ENCODE data around the gene NUAK1.

Gene NUAK1

DNA sequence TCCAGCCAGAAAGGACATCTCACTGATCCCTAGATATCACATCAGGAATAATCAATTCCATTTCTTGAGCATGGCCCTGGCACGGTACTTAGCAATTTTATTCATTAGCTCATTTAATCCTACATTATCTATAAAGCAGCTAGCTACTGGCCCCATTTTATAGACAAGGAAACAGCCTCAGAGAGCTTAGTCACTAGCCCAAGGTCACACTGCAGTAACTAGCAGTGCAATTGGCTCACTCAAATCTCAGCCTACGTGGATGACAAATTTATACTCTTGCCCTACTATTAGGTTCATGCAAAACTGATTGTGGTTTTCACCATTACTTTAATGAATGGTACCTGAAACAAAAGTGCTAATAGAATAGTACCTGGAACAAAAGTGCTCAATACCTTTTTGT lies 41.7 kb downstream of the NUAK1 start:
- peaks cover 7% of the 10 kb centered on the region for H3K27me3 Mint-ChIP-seq
- H3K36me3 Mint-ChIP-seq (ENCODE audit: low read depth): no peaks in the 10 kb centered on the region
- no peaks in the 10 kb centered on the region for H3K4me1 Mint-ChIP-seq (ENCODE audit: low read depth)
- H3K9me3 Mint-ChIP-seq: no peaks in the 10 kb centered on the region
- intact Hi-C loops (cut with micrococcal nuclease): no loop called here
- H3K27ac Mint-ChIP-seq: no peak overlapping the region
- H3K4me3 Mint-ChIP-seq: no peak overlapping the region

DNA sequence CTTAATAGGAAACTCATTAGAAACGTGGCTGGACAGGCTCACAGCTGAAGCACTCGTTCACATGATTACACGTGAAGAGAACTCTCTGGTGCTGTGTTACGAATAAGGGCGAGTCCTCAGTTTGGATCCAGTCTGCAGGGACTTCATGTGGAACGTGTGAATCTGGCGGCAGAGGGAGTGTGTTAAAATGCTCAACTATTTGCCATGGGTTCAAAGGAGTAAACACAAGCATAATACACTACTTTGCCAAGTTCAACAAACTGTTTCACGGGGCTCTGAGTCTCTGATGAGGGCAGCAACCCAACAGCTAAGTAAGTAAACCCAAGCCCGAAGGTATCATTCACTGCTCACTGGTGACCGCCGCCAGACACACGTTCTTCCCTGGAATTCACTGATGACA lies 42.4 kb downstream of the NUAK1 start:
- peaks cover 4% of the 10 kb centered on the region for H3K27me3 Mint-ChIP-seq
- intact Hi-C loops (cut with micrococcal nuclease): no loop called here

DNA sequence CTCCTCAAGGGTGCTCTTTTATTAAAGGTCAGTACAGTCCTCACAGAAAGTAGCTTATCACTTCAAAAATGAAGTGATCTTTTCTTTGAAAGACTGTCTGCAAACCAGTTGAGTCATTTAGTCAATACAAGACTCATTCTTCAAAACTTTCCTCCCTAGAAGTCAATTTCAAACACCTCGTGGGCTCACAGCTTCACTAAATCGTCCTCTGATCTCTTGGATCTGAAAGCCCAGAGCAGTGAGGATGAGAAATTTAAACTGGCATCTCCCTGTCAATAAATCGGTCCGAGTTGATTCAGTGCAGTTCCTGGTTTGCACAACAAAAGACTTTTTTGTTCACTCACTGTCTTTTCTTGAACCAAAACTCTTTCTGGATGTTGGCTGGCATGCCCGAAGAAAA lies 44.5 kb downstream of the NUAK1 start:
- Mint-ChIP-seq H3K4me1 (ENCODE audit: low read depth) (no peaks in the 10 kb centered on the region), H3K4me3 (no peak overlapping the region), H3K9me3 (no peaks in the 10 kb centered on the region), H3K27me3 (peaks cover 6% of the 10 kb centered on the region), H3K36me3 (ENCODE audit: low read depth) (no peaks in the 10 kb centered on the region), H3K27ac (no peak overlapping the region)
- intact Hi-C loops (cut with micrococcal nuclease): no loop called here

More for the DNA sequence above, 42.4 kb downstream of the NUAK1 start:
- Mint-ChIP-seq H3K36me3 (ENCODE audit: low read depth) (no peaks in the 10 kb centered on the region), H3K9me3 (no peaks in the 10 kb centered on the region), H3K27ac (no peak overlapping the region), H3K4me3 (no peak overlapping the region), H3K4me1 (ENCODE audit: low read depth) (no peaks in the 10 kb centered on the region)

DNA sequence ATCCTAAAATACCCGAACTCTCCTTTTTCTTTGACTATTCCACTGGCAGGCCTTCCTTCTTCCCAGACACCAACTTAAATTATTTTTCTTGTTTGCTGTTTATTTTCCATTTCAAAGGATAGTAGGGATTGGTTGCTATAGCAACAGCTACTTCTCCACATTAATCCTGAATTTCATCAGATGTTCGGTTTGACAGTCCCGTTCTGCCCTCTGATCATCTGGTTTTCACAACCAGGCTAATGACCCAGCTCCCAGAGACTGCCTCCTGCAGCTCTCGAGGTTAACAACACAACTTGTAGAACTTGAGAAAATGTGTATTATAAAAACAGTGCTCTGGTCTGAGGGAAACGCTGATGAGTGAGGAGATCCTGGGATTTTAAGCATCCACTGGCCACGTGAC lies 45.5 kb downstream of the NUAK1 start:
- Mint-ChIP-seq H3K27me3 (peaks cover 4% of the 10 kb centered on the region), H3K9me3 (no peaks in the 10 kb centered on the region), H3K4me1 (ENCODE audit: low read depth) (no peaks in the 10 kb centered on the region), H3K4me3 (no peak overlapping the region), H3K36me3 (ENCODE audit: low read depth) (no peaks in the 10 kb centered on the region), H3K27ac (no peak overlapping the region)
- intact Hi-C loops (cut with micrococcal nuclease): no loop called here

DNA sequence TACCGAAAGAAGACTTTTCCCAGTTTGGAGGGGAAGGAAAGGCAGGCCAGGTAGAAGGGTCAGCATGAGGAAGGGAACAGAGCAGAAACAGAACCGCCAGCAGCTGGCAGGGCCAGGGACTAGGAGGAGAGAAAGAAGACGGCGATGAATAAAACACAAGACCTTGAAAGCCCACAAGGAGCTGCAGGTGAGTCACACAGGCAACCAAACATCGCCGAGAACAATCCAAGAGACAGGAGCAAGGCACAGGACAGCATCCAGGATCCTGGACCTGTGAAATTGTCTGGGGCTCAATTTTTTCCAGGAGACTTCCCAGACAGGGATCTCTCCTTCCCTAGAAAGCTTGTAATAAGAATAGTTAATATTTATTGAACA lies 47.3 kb downstream of the NUAK1 start:
- Mint-ChIP-seq H3K9me3 (no peaks in the 10 kb centered on the region), H3K27ac (no peak overlapping the region), H3K4me3 (no peak overlapping the region), H3K36me3 (ENCODE audit: low read depth) (no peaks in the 10 kb centered on the region), H3K27me3 (peaks cover 4% of the 10 kb centered on the region), H3K4me1 (ENCODE audit: low read depth) (no peaks in the 10 kb centered on the region)
- intact Hi-C loops (cut with micrococcal nuclease): no loop called here

DNA sequence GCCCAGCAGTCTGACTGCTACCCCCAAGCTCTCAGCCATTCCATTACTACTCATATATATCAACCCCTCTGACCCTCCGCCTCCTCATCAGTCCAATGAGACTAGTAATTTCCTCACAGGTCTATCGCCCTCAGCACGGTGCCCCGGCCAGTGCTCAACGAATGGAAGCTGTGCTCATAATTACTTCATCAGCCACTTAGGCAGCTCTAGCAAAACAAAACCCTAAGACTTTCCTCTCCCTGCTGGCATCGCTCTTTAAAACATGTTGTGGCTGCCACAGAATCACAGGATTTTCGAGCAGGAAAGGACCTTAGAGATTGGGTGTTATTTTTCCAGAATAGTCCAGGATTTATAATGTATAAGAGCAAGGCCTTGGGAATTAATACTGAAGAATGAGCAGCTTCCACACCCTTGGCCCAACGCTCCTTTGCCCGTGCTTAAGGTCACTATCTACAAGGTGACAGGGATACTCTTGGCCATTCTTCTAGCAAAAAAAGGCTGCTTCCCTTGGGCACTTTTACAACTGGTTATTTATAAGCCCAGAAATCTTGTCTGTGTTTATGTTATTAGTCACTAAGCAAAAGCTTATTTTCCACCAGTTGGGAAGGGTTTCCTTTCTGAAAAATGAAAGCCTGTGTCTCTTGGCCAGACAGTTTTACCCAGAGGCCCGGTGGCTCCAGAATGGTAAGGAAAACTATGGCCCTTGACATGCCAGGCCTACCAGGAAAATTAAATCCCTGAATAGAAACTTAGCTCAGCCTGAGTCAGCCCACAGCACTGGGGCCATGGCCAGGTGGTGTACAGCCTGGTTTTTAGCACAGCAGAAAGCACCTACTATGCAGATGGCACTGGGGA lies 47.9 kb downstream of the NUAK1 start:
- H3K4me3 Mint-ChIP-seq: no peak overlapping the region
- no peaks in the 10 kb centered on the region for H3K4me1 Mint-ChIP-seq (ENCODE audit: low read depth)
- intact Hi-C loops (cut with micrococcal nuclease): no loop called here

DNA sequence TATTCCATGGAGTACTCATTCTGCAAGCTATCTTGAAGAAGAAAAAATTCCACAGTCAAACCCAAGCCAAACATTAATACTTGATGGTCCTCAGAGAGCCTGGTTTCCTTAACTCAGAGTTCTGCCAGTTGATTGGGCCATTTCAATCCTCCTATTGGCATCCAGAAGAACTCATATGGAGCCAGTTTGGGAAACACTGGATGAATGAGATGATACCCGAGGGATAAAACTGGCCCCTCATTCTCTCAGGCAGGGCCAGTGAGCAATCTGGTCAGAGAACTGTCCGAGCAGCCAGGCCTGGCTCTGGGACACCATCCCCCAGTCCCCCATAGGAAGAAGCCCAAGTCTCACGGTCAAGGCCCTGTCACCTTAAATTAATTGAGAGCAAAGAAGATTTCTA lies 48.8 kb downstream of the NUAK1 start:
- Mint-ChIP-seq H3K9me3 (no peaks in the 10 kb centered on the region), H3K27ac (no peak overlapping the region), H3K4me3 (no peak overlapping the region), H3K36me3 (ENCODE audit: low read depth) (no peaks in the 10 kb centered on the region), H3K27me3 (peaks cover 4% of the 10 kb centered on the region), H3K4me1 (ENCODE audit: low read depth) (no peaks in the 10 kb centered on the region)
- intact Hi-C loops (cut with micrococcal nuclease): no loop called here

More for the DNA sequence above, 47.9 kb downstream of the NUAK1 start:
- Mint-ChIP-seq H3K27ac (no peak overlapping the region), H3K36me3 (ENCODE audit: low read depth) (no peaks in the 10 kb centered on the region), H3K27me3 (peaks cover 4% of the 10 kb centered on the region), H3K9me3 (no peaks in the 10 kb centered on the region)

DNA sequence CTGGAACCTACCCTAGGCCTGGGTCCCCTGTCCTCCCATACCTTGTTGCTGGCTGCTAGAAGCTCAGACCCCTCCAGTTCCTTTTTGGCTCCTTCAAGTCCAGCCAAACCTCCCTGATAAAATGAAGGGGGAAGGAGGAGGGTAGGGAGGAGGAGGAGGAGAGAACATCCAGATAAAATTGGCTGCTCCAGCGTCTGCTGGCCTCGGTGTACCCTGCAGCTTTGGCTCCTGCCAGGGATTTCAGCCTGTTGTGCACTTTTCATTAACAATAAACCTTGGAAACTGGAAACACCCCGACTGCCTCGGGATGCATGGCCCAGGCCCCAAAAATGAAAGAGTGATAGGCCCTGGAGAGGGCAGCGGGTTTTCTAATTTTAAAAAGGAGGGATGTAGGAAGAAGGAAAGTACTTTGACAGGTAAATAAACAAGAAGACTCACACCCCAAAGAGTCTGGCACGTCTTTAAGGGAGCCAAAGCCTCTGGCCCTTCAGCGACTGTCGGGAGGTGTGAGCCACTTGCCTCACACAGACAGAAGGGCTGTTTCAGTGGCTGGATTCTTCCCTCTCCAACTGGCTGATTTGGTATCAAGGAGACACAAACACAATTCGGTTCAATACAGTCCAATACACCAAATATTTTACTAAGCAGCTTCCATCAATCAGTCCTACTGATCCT lies 49.8 kb downstream of the NUAK1 start:
- intact Hi-C loops (cut with micrococcal nuclease): no loop called here
- peaks cover 6% of the 10 kb centered on the region for H3K27me3 Mint-ChIP-seq
- no peaks in the 10 kb centered on the region for H3K36me3 Mint-ChIP-seq (ENCODE audit: low read depth)
- H3K4me3 Mint-ChIP-seq: no peak overlapping the region
- no peak overlapping the region for H3K27ac Mint-ChIP-seq
- H3K4me1 Mint-ChIP-seq (ENCODE audit: low read depth): no peaks in the 10 kb centered on the region
- H3K9me3 Mint-ChIP-seq: no peaks in the 10 kb centered on the region

DNA sequence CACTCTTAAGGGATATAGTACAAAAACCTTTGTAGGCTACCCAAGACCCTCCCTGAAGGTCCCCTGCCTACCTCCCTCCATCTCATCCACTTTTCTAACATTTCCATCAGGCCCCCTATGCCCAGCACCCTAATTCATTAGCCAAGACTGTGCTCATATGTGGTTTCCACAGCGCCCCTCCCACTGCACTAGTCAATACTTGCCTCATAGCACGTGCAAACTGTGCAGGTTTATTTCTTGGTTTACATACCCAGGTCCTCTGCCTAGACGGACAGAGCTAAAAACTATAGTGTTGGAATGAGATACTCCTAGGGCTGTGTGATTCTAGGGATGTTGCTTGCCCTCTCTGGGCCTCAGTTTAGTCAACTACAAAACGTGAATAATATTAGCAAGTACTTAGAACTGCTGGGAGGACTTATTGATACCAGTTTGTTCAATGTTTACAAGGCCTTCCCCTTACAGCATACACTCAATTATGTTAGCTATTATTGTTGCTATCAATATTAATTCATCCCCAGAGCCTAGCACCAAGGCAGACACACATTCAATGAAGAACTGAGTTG lies 50.4 kb downstream of the NUAK1 start:
- H3K27ac Mint-ChIP-seq: no peak overlapping the region
- H3K9me3 Mint-ChIP-seq: no peaks in the 10 kb centered on the region
- H3K4me3 Mint-ChIP-seq: no peak overlapping the region
- no peaks in the 10 kb centered on the region for H3K36me3 Mint-ChIP-seq (ENCODE audit: low read depth)
- peaks cover 6% of the 10 kb centered on the region for H3K27me3 Mint-ChIP-seq
- H3K4me1 Mint-ChIP-seq (ENCODE audit: low read depth): no peaks in the 10 kb centered on the region
- intact Hi-C loops (cut with micrococcal nuclease): no loop called here

DNA sequence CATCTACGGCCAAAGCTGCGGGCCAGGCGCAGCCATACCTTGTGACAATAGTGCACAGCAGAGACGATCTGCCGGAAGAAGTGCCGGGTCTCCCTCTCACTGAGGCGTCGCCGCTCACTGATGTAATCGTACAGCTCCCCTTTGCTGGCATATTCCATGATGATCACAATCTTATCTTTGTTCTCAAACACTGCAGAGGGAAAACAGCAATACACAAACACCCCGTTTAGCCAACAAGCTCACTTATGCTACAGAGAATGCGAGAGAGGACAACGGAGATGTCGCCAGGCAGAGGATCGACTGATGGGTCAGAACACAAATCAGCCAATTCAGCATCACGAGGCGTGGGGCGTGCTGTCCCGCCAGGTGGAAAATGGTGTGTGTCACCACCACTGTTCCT lies 52.1 kb downstream of the NUAK1 start:
- Mint-ChIP-seq H3K4me3 (no peak overlapping the region), H3K9me3 (no peaks in the 10 kb centered on the region), H3K36me3 (ENCODE audit: low read depth) (no peaks in the 10 kb centered on the region), H3K27me3 (peaks cover 6% of the 10 kb centered on the region), H3K27ac (no peak overlapping the region), H3K4me1 (ENCODE audit: low read depth) (no peaks in the 10 kb centered on the region)
- intact Hi-C loops (cut with micrococcal nuclease): no loop called here

DNA sequence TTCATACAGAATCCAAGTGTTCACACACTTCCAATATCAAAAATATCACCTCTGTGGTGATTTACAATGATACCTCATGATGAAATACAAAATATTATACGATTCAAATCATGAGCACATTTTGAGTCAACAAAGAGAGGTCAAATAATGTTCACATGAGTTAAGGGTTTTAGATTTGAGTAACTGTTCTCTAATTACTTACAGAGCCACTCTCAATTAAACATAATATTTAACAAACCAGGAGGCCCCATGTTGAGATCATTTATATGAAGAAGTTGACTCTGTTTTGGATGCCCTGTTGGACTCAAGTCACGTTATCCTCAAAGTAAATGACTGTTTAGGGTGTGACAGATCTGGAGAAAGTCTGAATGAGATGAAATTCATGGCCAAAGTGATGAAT lies 53.5 kb downstream of the NUAK1 start:
- Mint-ChIP-seq H3K27ac (no peak overlapping the region), H3K36me3 (ENCODE audit: low read depth) (no peaks in the 10 kb centered on the region)

DNA sequence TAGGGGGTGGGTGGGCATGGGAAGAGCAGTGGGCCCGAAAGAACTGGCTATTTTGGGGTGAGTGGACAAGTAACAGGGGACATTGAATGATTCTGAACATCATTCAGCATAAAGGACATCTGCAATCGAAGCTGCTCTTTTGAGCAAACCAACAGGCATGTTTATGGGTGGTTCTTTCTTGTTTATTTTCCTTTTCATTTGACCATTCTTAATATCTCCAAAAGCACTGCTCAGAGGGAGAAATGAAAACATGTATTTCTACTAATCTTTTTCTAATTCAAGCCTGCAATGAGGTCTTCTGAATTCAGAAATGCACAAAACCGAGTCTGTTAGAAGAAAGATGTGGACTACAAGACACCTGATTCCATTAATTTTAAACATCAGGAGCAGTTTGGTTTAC lies 54.0 kb downstream of the NUAK1 start:
- peaks cover 6% of the 10 kb centered on the region for H3K27me3 Mint-ChIP-seq
- no peak overlapping the region for H3K27ac Mint-ChIP-seq
- H3K4me1 Mint-ChIP-seq (ENCODE audit: low read depth): no peaks in the 10 kb centered on the region
- no peak overlapping the region for H3K4me3 Mint-ChIP-seq
- H3K36me3 Mint-ChIP-seq (ENCODE audit: low read depth): no peaks in the 10 kb centered on the region
- no peaks in the 10 kb centered on the region for H3K9me3 Mint-ChIP-seq
- intact Hi-C loops (cut with micrococcal nuclease): no loop called here

More for the DNA sequence above, 53.5 kb downstream of the NUAK1 start:
- H3K4me3 Mint-ChIP-seq: no peak overlapping the region
- intact Hi-C loops (cut with micrococcal nuclease): no loop called here
- H3K9me3 Mint-ChIP-seq: no peaks in the 10 kb centered on the region
- peaks cover 4% of the 10 kb centered on the region for H3K27me3 Mint-ChIP-seq
- no peaks in the 10 kb centered on the region for H3K4me1 Mint-ChIP-seq (ENCODE audit: low read depth)

DNA sequence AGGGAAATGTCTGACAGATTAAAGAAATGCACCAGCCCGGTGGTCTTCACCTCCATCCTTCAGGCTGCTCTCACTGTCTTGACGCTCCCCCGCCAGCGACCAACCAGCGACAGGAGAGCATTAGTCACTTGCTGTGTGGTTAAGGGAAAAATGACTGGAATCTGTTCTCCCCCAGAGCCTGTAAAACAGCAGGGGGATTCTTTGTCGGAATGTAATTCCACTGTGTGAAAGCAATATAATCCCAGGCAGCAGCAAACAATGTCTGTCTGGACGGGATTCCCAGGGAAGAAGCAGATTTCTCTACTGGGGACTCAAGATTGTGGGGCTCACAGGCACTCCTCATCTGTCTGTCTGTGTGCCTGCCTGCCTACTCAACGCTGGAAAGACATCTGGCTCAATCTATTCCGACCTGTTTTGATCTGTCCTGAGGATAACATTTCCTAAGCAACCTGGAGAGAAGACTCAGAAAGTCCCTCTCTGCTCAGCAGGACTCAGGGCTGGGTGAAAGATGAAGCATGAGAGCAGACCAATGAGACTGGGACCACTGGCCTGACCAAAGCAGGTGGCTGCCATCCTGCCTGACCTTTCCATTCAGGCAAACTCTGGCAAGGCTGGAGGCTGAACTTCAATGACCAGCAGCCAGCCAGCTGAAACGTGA lies 54.6 kb downstream of the NUAK1 start:
- no peak overlapping the region for H3K4me3 Mint-ChIP-seq
- H3K9me3 Mint-ChIP-seq: no peaks in the 10 kb centered on the region
- no peak overlapping the region for H3K27ac Mint-ChIP-seq
- intact Hi-C loops (cut with micrococcal nuclease): no loop called here
- H3K27me3 Mint-ChIP-seq: peaks cover 6% of the 10 kb centered on the region
- no peaks in the 10 kb centered on the region for H3K4me1 Mint-ChIP-seq (ENCODE audit: low read depth)
- H3K36me3 Mint-ChIP-seq (ENCODE audit: low read depth): no peaks in the 10 kb centered on the region
